ENCODE results near the gene SMIM17. TPM values are rescaled to one million over a fixed set of nuclear protein-coding genes. Genes with fewer than 3 reads are reported as not detected.
A peak's percentile ranks its signal among the peaks of the same experiment; 100 is the strongest.

The SMIM17 gene
- total RNA-seq, 1 experiment from 2014 or later = 0.28 TPM

DNA sequence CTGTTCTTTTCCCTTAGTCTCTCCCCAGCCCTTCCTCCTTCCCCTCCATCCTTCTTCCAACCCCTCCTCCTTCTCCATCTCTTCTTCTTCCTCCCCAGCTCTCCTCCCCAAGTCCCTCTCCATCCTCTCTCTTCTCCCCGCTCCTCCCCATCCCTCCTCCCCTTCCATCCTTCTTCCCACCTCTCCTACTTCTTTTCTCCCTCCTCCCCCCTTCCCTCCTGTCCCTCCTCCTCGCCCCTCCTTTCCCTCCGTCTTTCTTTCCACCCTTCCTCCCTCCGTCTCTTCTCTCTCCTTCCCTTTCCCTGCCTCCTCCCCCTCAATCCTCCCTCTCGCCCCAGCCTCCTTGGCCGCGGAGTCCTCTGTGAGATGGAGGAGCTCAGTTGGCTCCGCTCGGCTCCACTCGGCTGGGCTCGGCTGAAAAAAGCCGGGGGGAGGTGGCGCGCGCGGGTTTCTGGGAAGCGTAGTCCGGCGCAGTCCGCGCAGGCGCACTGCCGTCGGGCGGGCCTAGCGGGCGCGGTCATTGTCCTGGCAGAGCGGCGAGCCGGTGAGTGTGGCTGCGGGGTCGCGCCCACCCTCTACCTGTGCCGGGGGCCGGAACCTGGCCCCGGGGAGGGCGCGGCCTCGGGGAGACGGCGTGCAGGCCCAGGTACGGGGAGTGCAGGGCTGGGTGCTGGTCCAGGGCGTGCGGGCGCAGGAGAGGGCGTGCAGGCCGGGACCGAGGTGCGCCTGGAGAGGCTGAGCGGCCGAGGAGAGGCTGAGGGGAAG is 48.0 kb upstream of the SMIM17 start, which contains the start of gene ZNF71:
ZNF71 (plus strand) TSS at position 520 of the 765 bp plus-strand sequence. CDS start 6,257 bp downstream, outside the sequence.
- peaks cover 2% of the 10 kb centered on the region; the same call in 1 of the 2 replicates for H3K79me2 ChIP-seq (ENCODE audit: insufficient read depth, low read length)
- no peak within 1 kb of the TSS for H2BK20ac ChIP-seq (ENCODE audit: low read depth, low read length, poor library complexity, severe bottlenecking)
- TF ChIP-seq, protein P1, sequence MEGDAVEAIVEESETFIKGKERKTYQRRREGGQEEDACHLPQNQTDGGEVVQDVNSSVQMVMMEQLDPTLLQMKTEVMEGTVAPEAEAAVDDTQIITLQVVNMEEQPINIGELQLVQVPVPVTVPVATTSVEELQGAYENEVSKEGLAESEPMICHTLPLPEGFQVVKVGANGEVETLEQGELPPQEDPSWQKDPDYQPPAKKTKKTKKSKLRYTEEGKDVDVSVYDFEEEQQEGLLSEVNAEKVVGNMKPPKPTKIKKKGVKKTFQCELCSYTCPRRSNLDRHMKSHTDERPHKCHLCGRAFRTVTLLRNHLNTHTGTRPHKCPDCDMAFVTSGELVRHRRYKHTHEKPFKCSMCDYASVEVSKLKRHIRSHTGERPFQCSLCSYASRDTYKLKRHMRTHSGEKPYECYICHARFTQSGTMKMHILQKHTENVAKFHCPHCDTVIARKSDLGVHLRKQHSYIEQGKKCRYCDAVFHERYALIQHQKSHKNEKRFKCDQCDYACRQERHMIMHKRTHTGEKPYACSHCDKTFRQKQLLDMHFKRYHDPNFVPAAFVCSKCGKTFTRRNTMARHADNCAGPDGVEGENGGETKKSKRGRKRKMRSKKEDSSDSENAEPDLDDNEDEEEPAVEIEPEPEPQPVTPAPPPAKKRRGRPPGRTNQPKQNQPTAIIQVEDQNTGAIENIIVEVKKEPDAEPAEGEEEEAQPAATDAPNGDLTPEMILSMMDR (conservative IDR thresholded peaks at IDR 0.05) = no peak
- no peaks in the 10 kb centered on the region for H3K27me3 ChIP-seq (ENCODE audit: insufficient read depth, low read length)
- no peaks in the 10 kb centered on the region for H4K20me1 ChIP-seq (ENCODE audit: control insufficient read depth, insufficient read depth, insufficient read length)
- peak within 1 kb of the TSS; percentile 4; the same call in 1 of the 2 replicates for H3K14ac ChIP-seq (ENCODE audit: insufficient read depth, low read length)
- no peak within 1 kb of the TSS for H4K91ac ChIP-seq (ENCODE audit: insufficient read length, low read depth, low read length)
- no peak within 1 kb of the TSS for H2BK120ac ChIP-seq (ENCODE audit: low read depth, low read length, poor library complexity, severe bottlenecking)
- Mint-ChIP-seq H3K4me1 (peaks cover 8% of the 10 kb centered on the region in 2 experiments), H3K27me3 (ENCODE audit: low read depth) (no peaks in the 10 kb centered on the region), H3K36me3 (ENCODE audit: insufficient read depth in 1 of 3, low read depth in 3 of 3) (peaks cover 15 to 32% (median 29%) of the 10 kb centered on the region in 3 experiments), H3K9me3 (peaks cover 50 to 74% of the 10 kb centered on the region in 2 experiments), H3K4me3 (peak within 1 kb of the TSS; percentile 98), H3K27ac (peak within 1 kb of the TSS in 2 of 3 experiments; percentile 86 to 96; a peak in 5 of 7 replicates)
- no peak within 1 kb of the TSS for H3K27ac ChIP-seq (ENCODE audit: insufficient read length, low read depth, low read length)
- H2BK15ac ChIP-seq (ENCODE audit: low read depth, low read length) = no peak within 1 kb of the TSS
- peak within 1 kb of the TSS; percentile 70 for H3K4me2 ChIP-seq (ENCODE audit: insufficient read depth, insufficient read length, low read length)
- no peak within 1 kb of the TSS for H2BK12ac ChIP-seq (ENCODE audit: insufficient read length, low read depth, low read length)
- no peak within 1 kb of the TSS for H2AFZ ChIP-seq (ENCODE audit: low read length)
- peaks cover 5% of the 10 kb centered on the region for H3K9me3 ChIP-seq (ENCODE audit: control insufficient read depth, low read depth, low read length)
- peaks cover 3% of the 10 kb centered on the region for H3K79me1 ChIP-seq (ENCODE audit: insufficient read depth, low read depth, low read length, poor library complexity, severe bottlenecking)
- H3K23ac ChIP-seq (ENCODE audit: insufficient read length, low read depth, low read length) = no peak within 1 kb of the TSS
- H2AK5ac ChIP-seq (ENCODE audit: insufficient read length, low read length) = no peak within 1 kb of the TSS
- no peak within 1 kb of the TSS for H3T11ph ChIP-seq (ENCODE audit: low read length)
- no peak within 1 kb of the TSS for H4K8ac ChIP-seq (replicated peaks; ENCODE audit: insufficient read length, low read depth, low read length)
- H2BK5ac ChIP-seq (ENCODE audit: insufficient read length, low read length) = no peak within 1 kb of the TSS
- no peak within 1 kb of the TSS for H3K4ac ChIP-seq (ENCODE audit: low read depth, low read length)
- H3K18ac ChIP-seq (ENCODE audit: insufficient read length, low read depth, low read length) = peak within 1 kb of the TSS; percentile 21
- peak within 1 kb of the TSS; percentile 63 for H3K9ac ChIP-seq (ENCODE audit: extremely low read depth, insufficient read length, low read length)
- peak within 1 kb of the TSS; percentile 80 for H4K5ac ChIP-seq (ENCODE audit: insufficient read length, low read depth, low read length)
- WGBS (ENCODE audit: extremely low coverage, insufficient read length, low lambda C conversion rate) = 100% methylated on average over 1 of the region's 52 CpGs
- no peak within 1 kb of the TSS for H3K56ac ChIP-seq (ENCODE audit: insufficient read length, low read depth, low read length)
- no peaks in the 10 kb centered on the region; the same call in 1 of the 2 replicates for H3K4me1 ChIP-seq (ENCODE audit: insufficient read depth, low read length)
- DNase-seq = peak; percentile 93
- H3K23me2 ChIP-seq (ENCODE audit: insufficient read length, low read depth, low read length, poor library complexity, severe bottlenecking) = peaks cover 5% of the 10 kb centered on the region
